Measurements from ENCODE around the gene CACNA1S.

GRCh38 chr1:201089596-201089995 lies 22.6 kb downstream of the CACNA1S start:
- TF ChIP-seq CTCF (IDR thresholded peaks at IDR 0.05; ENCODE audit: low read depth, low read length) (no peak), EZH2phosphoT487 (IDR thresholded peaks at IDR 0.05; ENCODE audit: low read depth) (no peak)
